Endodermal cell (in vitro differentiated cells): Measurements from ENCODE around the gene PHF12. TPM values are rescaled to one million over a fixed set of nuclear protein-coding genes. Genes with fewer than 3 reads are reported as not detected.
A peak's percentile ranks its signal among the peaks of the same experiment; 100 is the strongest.

Experiments
- DNase-seq: peaks from one replicate; pipeline ENCODE4 v3.0.0-alpha.2; 2017
- H3K27ac ChIP-seq: 2 replicates; pipeline ENCODE4 v1.5.1; 2013; ENCODE audit warnings: mild to moderate bottlenecking, low read depth, low read length, moderate library complexity
- H3K27me3 ChIP-seq: 2 replicates; pipeline ENCODE4 v1.6.1; 2013; ENCODE audit warnings: mild to moderate bottlenecking, low read length, moderate library complexity; ENCODE audit not compliant: insufficient read depth, control insufficient read depth, poor library complexity, severe bottlenecking
- H3K36me3 ChIP-seq: 2 replicates; pipeline ENCODE4 v1.7.0; 2013; ENCODE audit warnings: mild to moderate bottlenecking, low read length, moderate library complexity; ENCODE audit not compliant: control insufficient read depth, insufficient read depth
- H3K4me1 ChIP-seq: one replicate; pipeline ENCODE4 v1.7.0; 2013; ENCODE audit warnings: low read length; ENCODE audit not compliant: control insufficient read depth, insufficient read depth
- H3K4me3 ChIP-seq: 2 replicates; pipeline ENCODE4 v1.5.1; 2013; ENCODE audit warnings: mild to moderate bottlenecking, low read length, moderate library complexity
- H3K9ac ChIP-seq: 2 replicates; pipeline ENCODE4 v1.6.1; 2013; ENCODE audit warnings: mild to moderate bottlenecking, low read length, moderate library complexity; ENCODE audit not compliant: poor library complexity, severe bottlenecking; ENCODE audit errors: extremely low read depth
- H3K9me3 ChIP-seq: 2 replicates; pipeline ENCODE4 v1.6.1; 2013; ENCODE audit warnings: mild to moderate bottlenecking, low read length, moderate library complexity; ENCODE audit not compliant: control insufficient read depth
- H3K27ac Mint-ChIP-seq: 2 replicates; pipeline ENCODE4 v1.8.0; 2020; ENCODE audit warnings: mixed read lengths
- H3K27me3 Mint-ChIP-seq: 2 replicates; pipeline ENCODE4 v1.8.0; 2021; ENCODE audit warnings: mild to moderate bottlenecking, mixed read lengths; ENCODE audit not compliant: insufficient read depth
- H3K36me3 Mint-ChIP-seq: 2 replicates; pipeline ENCODE4 v1.8.0; 2020; ENCODE audit warnings: low read depth, mixed read lengths
- H3K4me1 Mint-ChIP-seq: 2 replicates; pipeline ENCODE4 v1.8.0; 2020; ENCODE audit warnings: mixed read lengths
- H3K4me3 Mint-ChIP-seq: 2 replicates; pipeline ENCODE4 v1.8.0; 2020; ENCODE audit warnings: mild to moderate bottlenecking, moderate library complexity, mixed read lengths
- H3K9me3 Mint-ChIP-seq: 2 replicates; pipeline ENCODE4 v1.8.0; 2020; ENCODE audit warnings: mild to moderate bottlenecking, mixed read lengths
- WGBS, 2 experiments: methylation state at CpG; one replicate each; pipeline versions ENCODE4 v1.1.5 to v1.1.7; 2013; ENCODE audit warnings: missing lambda C conversion rate in 2 of 2, mixed read lengths in 1 of 2; ENCODE audit not compliant: insufficient coverage in 1 of 2, insufficient read length in 1 of 2; 5-methylcytosine and 5-hydroxymethylcytosine counted together
- total RNA-seq, 2 donors: library from RNA; stranded (reverse); fragmentation: NEBNext Ultra II Directional in 1 of 2; extraction: Animal tissue kit (Norgen Biotek cat#: 25700) in 1 of 2; gene quantifications; 2 replicates in 1 of 2; 3 replicates in 1 of 2; pipeline ENCODE4 v1.2.1, GENCODE V29; 2021
- TF ChIP-seq, protein P1 (sequence below): fragments of 200-600 bp; sonication (generic); conservative IDR thresholded peaks from 2 replicates; pipeline ENCODE4 v1.5.0; 2021; ENCODE audit warnings: antibody characterized with exemption, mild to moderate bottlenecking

Gene PHF12
- total RNA-seq, 2 donors from 2014 or later = 60.0 to 61.0 TPM

DNA sequence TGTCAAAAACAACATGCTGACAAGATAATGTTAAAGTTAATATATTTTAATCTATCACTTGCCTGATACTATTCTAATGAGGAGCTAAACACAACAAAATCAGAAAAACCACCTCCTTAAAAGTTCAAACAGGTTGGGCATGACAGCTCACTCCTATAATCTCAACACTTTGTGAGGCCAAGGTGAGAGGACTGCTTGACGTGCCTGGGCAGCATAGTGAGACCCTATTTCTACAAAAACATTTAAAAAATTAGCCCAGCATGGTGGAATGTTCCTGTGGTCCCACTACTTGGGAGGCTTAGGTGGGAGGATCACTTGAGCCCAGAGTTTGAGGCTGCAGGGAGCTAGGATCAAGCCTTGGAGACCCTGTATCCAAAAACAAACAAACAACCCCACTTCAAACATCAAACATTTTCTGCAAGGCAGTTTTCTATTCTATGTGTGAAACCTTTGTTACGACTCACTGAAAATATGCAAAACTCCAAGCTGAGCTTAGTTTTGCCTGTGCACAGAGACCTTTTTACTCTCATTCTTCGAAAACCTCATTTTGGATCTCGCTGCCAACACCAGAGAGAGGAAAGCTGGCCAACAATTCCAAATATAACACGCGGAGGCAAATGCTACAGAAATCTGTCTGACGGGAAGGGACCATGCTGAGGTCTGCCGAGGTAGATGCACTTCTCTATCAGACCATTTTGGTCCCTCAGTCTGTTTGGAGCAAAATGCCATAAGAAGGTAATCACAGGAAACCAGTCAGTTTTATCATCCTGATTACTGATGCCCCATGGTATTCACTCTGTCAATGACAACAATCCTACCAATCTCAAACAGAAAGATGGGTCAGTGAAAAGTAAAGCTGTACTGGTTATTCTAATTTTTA lies 6.2 kb downstream of the PHF12 start:
- Histone ChIP-seq H3K4me3 (no peak overlapping the region), H3K9me3 (no peaks in the 10 kb centered on the region), H3K36me3 (peaks cover 54% of the 10 kb centered on the region), H3K4me1 (peaks cover 8% of the 10 kb centered on the region), H3K9ac (no peak overlapping the region), H3K27ac (no peak overlapping the region), H3K27me3 (no peaks in the 10 kb centered on the region)
- TF ChIP-seq, protein P1, sequence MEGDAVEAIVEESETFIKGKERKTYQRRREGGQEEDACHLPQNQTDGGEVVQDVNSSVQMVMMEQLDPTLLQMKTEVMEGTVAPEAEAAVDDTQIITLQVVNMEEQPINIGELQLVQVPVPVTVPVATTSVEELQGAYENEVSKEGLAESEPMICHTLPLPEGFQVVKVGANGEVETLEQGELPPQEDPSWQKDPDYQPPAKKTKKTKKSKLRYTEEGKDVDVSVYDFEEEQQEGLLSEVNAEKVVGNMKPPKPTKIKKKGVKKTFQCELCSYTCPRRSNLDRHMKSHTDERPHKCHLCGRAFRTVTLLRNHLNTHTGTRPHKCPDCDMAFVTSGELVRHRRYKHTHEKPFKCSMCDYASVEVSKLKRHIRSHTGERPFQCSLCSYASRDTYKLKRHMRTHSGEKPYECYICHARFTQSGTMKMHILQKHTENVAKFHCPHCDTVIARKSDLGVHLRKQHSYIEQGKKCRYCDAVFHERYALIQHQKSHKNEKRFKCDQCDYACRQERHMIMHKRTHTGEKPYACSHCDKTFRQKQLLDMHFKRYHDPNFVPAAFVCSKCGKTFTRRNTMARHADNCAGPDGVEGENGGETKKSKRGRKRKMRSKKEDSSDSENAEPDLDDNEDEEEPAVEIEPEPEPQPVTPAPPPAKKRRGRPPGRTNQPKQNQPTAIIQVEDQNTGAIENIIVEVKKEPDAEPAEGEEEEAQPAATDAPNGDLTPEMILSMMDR = no peak
- H3K4me3 Mint-ChIP-seq = no peak overlapping the region
- peaks cover 55% of the 10 kb centered on the region for H3K36me3 Mint-ChIP-seq
- no peaks in the 10 kb centered on the region for H3K27me3 Mint-ChIP-seq
- H3K4me1 Mint-ChIP-seq = peaks cover 37% of the 10 kb centered on the region
- 91 to 98% methylated on average over 6 to 8 of the region's 8 CpGs for WGBS, 2 experiments
- peak overlapping the region; percentile 57 for H3K27ac Mint-ChIP-seq
- H3K9me3 Mint-ChIP-seq = no peaks in the 10 kb centered on the region
- DNase-seq = no peak

DNA sequence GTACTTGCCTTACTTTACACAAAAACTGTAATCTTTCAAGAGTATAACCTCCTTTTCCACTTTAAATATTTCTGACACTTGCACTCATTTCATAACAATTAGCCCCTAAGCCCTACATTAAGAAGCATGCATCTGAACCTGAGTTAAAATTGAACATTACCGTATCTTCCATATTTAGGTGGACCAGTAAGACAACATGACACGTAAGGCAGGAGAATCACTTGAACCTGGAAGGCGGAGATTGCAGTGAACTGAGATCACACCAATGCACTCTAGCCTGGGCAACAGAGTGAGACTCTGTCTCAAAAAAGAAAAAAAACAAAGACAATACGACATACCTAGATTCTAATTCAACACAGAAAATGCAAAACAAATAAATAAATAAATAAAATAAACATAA lies 7.0 kb downstream of the PHF12 start:
- DNase-seq = no peak
- Histone ChIP-seq H3K9me3 (no peaks in the 10 kb centered on the region), H3K4me1 (peaks cover 8% of the 10 kb centered on the region), H3K27ac (no peak overlapping the region), H3K9ac (no peak overlapping the region), H3K36me3 (peaks cover 59% of the 10 kb centered on the region), H3K4me3 (no peak overlapping the region), H3K27me3 (no peaks in the 10 kb centered on the region)
- H3K36me3 Mint-ChIP-seq = peaks cover 55% of the 10 kb centered on the region
- no peaks in the 10 kb centered on the region for H3K27me3 Mint-ChIP-seq
- TF ChIP-seq, protein P1 = no peak
- peaks cover 42% of the 10 kb centered on the region for H3K4me1 Mint-ChIP-seq
- WGBS, 2 experiments = 94 to 100% methylated on average over 3 of the region's 4 CpGs
- no peak overlapping the region for H3K4me3 Mint-ChIP-seq
- H3K27ac Mint-ChIP-seq = no peak overlapping the region
- no peaks in the 10 kb centered on the region for H3K9me3 Mint-ChIP-seq

DNA sequence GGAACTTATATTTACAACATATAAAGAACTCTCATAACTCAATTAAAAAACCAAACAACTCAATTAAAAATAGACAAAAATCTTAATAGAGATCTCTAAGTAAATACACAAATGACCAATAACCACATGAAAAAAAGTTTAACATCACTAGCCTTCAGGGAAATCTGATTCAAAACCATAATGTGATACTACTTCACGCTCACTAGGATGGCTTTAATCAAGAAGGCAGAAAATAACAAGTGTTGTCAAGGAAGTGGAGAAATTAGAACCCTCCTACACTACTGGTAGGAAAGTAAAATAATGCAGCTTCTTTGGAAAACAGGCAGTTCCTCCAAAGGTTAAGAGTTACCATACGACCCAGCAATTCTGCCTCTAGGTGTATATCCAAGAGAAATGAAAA lies 8.4 kb downstream of the PHF12 start:
- Mint-ChIP-seq H3K27ac (no peak overlapping the region), H3K4me3 (no peak overlapping the region), H3K9me3 (no peaks in the 10 kb centered on the region), H3K27me3 (no peaks in the 10 kb centered on the region), H3K4me1 (peaks cover 40% of the 10 kb centered on the region), H3K36me3 (peaks cover 61% of the 10 kb centered on the region)
- Histone ChIP-seq H3K36me3 (peaks cover 70% of the 10 kb centered on the region), H3K9me3 (no peaks in the 10 kb centered on the region), H3K9ac (no peak overlapping the region), H3K4me3 (no peak overlapping the region), H3K27me3 (no peaks in the 10 kb centered on the region), H3K4me1 (peaks cover 8% of the 10 kb centered on the region), H3K27ac (no peak overlapping the region)
- TF ChIP-seq, protein P1 = no peak
- no peak for DNase-seq
- 95 to 100% methylated on average over 2 of the region's 2 CpGs for WGBS, 2 experiments
